Hepatocyte (in vitro differentiated cells): ENCODE measurements around the gene CCDC85C.

Source experiments
- EZH2 ChIP-seq: fragments of 200-600 bp; sonication (generic); IDR thresholded peaks from 2 replicates; pipeline ENCODE4 v1.6.1; 2016; ENCODE audit warnings: antibody characterized with exemption, mild to moderate bottlenecking, borderline replicate concordance
- TF ChIP-seq, protein P1 (sequence below): fragments of 200-600 bp; sonication (generic); IDR thresholded peaks from 2 replicates; pipeline ENCODE4 v1.5.1; 2016; ENCODE audit warnings: antibody characterized with exemption, mild to moderate bottlenecking; ENCODE audit not compliant: poor library complexity

GRCh38 chr14:99546234-99546879 lies 57.6 kb downstream of the CCDC85C start:
- TF ChIP-seq, protein P1, sequence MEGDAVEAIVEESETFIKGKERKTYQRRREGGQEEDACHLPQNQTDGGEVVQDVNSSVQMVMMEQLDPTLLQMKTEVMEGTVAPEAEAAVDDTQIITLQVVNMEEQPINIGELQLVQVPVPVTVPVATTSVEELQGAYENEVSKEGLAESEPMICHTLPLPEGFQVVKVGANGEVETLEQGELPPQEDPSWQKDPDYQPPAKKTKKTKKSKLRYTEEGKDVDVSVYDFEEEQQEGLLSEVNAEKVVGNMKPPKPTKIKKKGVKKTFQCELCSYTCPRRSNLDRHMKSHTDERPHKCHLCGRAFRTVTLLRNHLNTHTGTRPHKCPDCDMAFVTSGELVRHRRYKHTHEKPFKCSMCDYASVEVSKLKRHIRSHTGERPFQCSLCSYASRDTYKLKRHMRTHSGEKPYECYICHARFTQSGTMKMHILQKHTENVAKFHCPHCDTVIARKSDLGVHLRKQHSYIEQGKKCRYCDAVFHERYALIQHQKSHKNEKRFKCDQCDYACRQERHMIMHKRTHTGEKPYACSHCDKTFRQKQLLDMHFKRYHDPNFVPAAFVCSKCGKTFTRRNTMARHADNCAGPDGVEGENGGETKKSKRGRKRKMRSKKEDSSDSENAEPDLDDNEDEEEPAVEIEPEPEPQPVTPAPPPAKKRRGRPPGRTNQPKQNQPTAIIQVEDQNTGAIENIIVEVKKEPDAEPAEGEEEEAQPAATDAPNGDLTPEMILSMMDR, result no peak
- no peak for TF ChIP-seq EZH2
